GM19463 (cell line): Measurements from ENCODE around the gene PRDM11.

Experiments used
- ATAC-seq: cut with Tn5 transposase; IDR thresholded peaks from one replicate; pipeline ENCODE4 v1.9.1; 2021; ENCODE audit warnings: mild to moderate bottlenecking, moderate library complexity; ENCODE audit not compliant: unreplicated experiment

PRDM11 gene

GRCh38 chr11:45156741-45157140 lies 10.3 kb downstream of the PRDM11 start:
- no peak for ATAC-seq

- ATAC-seq, result no peak
Observed at GRCh38 chr11:45157247-45158209, 11.1 kb downstream of the PRDM11 start.

- ATAC-seq, result no peak
Observed at GRCh38 chr11:45158210-45158731, 11.8 kb downstream of the PRDM11 start.

DNA sequence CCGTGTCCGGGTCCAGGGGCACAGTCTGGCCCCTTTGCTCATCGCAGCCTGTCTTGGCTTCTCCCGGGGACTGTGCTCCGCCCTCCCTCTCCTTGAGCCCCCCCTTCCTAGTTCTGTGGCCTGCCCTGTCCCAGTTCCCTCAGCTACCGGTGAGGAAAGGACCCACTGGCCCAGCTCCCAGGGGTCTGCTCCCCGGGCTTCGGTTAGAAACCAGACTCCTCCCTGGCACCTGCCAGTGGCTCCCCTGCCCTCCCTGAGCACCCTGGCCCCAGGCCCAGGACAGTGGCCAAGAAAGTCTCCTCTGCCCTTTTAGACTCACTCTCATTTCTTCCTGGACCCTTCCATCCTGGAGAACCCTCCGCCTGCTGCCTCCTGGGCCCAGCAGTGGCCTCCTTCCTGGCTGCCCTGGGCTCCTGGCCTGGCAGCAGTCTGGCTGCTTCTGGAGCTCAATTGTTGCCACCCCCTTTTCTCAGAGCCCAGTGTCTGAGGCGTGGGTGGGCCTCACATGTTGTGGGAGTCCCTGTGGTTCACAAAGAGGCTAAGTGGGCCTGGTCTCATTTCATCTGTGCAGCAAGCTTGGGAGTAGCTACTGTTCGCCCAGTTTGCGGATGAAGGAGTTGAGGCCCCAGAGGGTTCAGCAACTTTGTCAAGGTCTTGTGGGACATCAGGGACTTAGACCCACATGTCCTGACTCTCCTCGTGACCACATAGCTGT lies 12.6 kb downstream of the PRDM11 start:
- no peak for ATAC-seq

DNA sequence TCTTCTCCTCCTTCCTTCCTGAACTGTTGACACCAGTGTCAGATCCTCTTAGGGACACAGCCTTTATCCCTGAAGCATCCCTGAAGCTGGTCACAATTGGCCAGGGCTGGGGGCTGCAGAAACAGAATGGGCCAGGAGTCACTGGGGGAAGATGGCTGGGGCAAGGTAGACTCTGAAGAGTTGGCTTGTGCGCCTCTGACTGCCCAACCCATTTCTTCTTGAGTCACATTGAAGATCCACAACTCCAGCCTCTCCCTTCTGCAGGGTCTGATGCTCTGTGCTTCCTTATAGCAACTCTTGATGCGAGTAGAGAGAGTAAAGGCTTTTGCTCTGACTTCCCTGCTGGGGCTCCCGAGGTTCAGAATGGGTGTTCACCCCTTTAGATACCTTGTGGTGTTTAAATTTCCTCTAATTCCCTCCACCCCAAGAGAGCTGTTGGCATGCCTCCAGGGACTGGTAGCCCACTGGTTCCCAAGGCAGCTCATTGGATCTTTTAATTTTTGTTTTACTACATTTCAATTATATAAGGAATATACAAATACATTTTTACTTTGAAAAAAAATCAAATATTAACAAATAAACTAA lies 13.4 kb downstream of the PRDM11 start:
- ATAC-seq, result no peak

DNA sequence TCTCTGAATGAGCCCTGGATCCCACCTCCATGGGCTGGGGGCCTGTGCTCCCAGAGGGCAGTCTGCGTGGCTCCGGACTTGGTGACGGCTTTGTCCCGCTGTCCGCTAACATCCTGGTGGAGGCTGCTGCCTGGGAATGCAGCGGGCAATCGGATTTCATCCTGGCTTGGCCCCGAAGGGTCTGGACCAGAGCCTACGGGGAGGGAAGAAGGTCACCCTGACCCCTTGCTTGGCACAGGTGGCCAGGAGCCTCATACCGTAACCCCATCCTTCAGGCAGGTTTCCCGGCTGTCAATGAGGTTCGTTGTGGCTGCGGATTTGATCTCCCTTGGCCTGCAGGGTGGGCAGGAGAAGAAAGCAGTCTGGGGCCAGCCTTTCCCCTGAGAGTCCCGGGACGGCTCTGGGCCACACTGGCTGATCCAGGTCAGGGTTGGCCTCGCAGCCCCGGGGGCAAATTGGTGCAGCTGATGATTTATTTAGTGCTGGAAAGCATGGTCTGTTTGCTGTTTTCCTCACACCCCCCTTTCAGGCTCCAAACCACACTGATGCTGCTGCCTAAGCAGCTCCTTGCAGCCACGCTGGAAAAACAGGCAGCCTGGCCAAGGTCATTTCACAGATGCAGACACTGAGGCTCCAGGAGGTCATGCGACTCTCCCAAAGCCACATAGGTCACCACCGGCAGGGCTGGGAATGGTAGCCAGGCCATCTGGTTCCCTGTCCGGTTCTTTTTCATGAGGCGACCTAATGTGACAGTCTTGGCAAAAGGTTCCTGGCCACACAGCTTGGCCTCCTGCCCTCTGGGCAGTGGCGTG lies 15.0 kb downstream of the PRDM11 start:
- no peak for ATAC-seq

GRCh38 chr11:45162064-45162375 lies 15.6 kb downstream of the PRDM11 start:
- ATAC-seq, result no peak

DNA sequence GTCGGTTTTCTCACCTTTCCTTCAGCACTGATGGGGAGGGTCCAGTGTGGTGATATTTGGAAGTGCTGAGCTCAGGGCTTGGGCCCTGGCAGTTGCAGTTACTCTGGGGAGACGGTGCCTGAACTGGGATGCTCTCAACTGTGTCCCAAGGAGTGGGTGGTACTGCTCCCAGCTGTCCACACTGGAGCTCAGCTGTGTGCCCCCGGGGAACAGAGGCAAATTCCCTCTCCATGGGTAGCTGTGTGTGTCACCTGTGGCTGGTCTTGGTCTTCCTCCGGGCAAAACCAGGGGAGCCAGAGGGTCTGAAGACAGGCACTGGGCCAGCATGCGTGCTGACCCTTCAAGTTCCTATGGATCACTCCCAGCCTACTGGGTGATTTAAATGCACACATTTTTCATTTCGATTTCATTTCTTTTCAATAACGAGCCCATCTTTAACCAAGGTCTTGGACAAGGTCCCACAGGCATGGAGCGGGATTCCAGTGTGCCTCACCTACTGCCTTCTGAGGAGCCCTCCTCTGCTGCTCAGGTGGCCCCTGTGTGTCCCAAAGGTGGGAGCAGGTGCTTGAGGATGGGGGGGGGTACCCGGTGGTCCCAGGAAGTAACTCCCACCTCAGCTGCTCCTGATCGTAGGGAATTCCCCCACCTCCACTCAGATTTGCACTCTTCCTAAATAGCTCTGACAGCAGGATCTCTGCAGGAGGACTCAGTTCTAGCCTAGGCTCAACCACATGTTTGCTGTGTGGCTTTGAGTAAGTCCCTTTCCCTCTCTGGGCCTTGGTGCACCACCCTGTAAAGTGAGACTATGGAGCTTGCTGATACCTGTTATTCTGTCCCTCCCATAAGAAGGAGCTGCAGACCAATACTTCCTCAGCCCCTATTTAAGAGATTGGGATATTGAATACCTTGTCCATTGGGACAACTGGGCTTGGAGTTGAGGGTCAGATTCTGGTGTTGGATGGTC lies 16.8 kb downstream of the PRDM11 start:
- no peak for ATAC-seq

DNA sequence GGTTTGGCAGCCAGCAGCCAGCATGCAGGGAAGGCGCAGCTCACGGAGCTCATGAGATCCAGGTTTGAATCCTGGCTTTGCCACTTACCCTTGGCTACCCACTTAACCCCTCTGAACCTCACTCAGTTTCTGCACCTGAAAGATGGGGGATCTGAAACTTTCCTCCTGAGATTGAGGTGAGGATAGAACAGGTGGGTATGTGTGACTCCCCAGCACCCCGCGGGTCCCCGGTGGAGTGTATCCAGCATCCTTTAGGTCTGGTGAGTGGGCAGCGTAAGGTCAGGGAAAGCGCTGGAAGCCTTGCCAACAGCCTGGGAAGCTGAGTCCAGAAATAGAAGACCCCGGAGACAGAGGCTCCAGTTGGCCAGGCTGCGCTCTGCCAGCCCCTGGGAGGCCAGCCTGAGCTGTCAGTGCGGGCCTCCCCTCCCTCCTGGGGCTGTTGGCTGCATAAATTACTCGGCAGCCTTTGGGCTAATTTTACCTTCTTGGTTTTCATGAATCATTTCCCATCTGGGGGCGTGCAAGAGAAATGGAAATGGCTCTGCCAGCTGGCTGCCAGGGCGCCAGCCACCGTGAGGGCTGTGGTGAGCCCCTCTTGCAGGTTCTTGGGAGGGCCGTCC lies 17.6 kb downstream of the PRDM11 start:
- no peak for ATAC-seq

DNA sequence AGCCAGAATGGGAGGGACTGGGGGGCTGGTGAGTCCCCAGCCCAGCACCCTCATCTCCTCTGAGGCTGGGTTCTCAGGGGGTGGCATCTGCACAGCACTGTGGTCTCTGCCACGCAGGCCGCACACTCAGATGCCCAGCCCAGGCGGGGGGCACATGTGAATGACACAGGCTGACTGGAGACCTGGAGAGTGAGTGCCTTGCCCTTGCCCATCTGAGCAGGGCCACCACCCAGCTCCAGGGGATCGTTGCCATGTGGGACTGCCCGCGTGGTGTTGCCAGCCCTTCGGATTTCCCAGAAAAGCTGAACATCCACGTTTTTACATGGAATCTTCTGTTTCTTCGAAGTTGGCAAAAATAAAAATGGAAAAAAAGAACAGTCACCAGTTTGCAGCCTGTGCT lies 18.9 kb downstream of the PRDM11 start:
- no peak for ATAC-seq

DNA sequence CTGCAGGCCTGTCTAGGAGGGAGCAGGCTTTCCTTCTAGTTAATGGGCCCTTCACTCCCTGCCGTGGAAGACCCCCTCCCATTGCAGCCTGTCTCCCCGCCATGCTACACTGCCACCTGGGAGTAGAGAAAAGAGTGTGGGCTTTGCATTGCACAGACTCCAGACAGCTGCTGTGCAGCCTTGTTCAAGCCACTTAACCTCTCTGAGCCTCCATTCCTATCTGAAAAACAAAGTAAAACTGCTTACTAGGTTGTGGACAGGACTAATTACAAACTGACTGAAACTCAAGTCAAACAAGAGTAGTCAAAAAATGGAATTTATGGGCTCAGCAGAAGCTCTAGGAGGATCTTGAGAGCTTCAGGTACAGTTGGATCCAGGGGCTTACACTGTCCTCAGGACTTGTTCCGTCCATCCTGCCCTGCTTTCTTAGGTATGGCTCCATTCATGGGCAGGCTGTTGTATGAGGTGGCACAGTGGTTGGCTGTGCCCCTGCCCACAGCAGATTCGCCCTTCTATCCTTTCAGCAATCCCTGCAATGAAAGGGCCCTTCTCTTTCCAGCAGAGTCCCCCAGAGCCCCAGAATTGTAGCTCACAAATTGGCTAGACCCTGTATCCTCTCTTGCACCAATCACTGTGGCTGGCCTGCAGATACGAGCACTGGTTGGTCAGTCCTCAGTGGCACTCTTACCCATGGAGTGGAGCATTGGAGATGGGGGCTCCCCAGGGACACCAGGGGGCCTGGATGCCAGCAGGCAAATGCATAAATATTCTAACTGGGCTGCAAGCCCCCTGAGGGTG lies 19.6 kb downstream of the PRDM11 start:
- no peak for ATAC-seq

DNA sequence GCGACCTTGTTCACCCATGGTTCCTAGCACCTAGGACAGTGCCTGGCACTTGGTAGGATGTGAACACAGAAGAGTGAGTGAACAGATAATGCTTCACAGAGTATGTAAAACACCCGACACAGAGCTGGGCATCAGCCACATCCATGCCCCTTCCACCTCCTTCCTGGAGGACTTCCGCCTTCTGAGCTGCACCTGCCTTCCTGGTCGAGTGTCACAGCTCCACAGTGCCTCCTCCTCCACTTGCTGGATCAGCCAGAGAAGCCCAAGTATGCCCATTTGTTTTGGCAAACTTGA lies 20.1 kb downstream of the PRDM11 start:
- no peak for ATAC-seq

DNA sequence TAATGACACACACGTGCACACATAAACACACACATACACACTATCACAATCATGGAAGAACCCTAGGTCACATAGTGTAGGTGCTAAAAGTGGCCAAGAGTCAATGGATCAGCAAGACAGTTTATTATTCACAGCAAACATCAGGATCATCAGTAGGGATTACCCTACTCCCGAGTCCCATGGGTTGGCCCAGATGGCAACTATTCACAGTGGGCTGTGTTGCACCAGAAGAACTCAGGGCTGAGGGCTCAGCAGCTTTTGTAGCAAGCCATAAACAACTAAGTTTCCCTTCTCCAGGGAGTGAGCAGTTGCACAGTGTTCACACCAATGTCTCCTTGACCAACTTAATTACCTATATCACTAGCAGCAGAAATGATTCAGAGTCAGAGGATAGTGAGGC lies 20.8 kb downstream of the PRDM11 start:
- ATAC-seq, result no peak

- no peak for ATAC-seq
Observed at GRCh38 chr11:45168366-45169130, 22.1 kb downstream of the PRDM11 start.

GRCh38 chr11:45169310-45170072 lies 23.1 kb downstream of the PRDM11 start:
- no peak for ATAC-seq

DNA sequence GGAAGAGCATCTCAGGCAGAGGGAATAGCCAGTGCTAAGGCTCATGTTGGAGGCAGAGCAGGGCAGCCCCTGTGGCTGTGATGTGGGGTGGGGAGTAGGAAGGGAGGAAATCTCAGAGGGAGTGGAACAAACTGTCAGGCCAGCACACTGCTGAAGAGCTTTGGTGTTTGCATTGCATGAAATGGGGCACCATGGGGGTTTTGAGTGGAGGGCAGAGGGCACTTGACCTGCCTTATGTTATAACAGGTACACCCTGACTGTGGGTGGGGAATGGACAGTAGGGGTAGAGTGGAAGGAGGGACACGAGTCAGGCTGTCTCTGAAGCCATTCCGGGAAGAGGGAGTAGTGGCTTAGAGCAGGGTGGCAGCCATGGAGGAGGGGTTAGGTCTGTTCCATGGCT lies 24.0 kb downstream of the PRDM11 start:
- ATAC-seq, result no peak

DNA sequence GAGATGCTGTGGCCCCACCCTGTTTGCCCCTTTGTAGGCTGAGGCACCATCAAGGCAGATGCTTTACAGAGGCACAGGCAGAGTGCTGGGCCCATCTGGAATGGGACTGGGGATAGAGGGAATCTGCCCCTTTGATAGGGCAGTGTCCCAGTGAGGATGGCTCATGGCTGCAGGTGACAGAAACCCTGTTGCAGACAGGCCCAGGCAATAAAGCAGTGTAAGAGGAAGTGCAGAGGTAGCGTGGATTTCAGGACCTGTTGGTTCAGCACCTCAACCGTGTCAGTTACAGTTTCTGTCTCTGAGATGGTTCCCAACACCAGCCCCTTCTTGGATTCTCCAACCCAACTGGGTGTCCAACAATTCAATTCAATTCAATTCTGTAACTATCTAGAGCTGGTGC lies 25.1 kb downstream of the PRDM11 start:
- ATAC-seq, result no peak
